ENCODE measurements around the gene SMARCC1.

GRCh38 chr3:47554335-47554734 is 227.4 kb downstream of the SMARCC1 start:
- TF ChIP-seq MAX (IDR thresholded peaks at IDR 0.05) (no peak), POLR2AphosphoS5 (IDR thresholded peaks at IDR 0.05; ENCODE audit: low read depth, low read length) (no peak), CTCF (IDR thresholded peaks at IDR 0.05 in 2 of 3, conservative IDR thresholded peaks at IDR 0.05 in 1 of 3; ENCODE audit: borderline replicate concordance in 1 of 3, insufficient read depth in 1 of 3, low read depth in 2 of 3, low read length in 2 of 3) (no peak), EZH2phosphoT487 (IDR thresholded peaks at IDR 0.05; ENCODE audit: borderline replicate concordance) (no peak), ZBTB33 (IDR thresholded peaks at IDR 0.05; ENCODE audit: extremely low read depth, insufficient replicate concordance, low read length) (no peak), ZFX (IDR thresholded peaks at IDR 0.05) (no peak), POLR2A (IDR thresholded peaks at IDR 0.05; ENCODE audit: borderline replicate concordance, extremely low read depth, insufficient read depth, insufficient read length) (no peak), EZH2 (IDR thresholded peaks at IDR 0.05) (no peak), JUND (IDR thresholded peaks at IDR 0.05) (no peak), REST (IDR thresholded peaks at IDR 0.05; ENCODE audit: low read depth) (no peak), SP1 (IDR thresholded peaks at IDR 0.05; ENCODE audit: low read depth) (no peak), ZNF274 (IDR thresholded peaks at IDR 0.05; ENCODE audit: low read depth, low read length) (no peak), RAD21 (IDR thresholded peaks at IDR 0.05; ENCODE audit: low read depth) (no peak), SIN3A (IDR thresholded peaks at IDR 0.05; ENCODE audit: low read depth) (no peak)
